ENCODE results near the gene ATP2B2.

Gene ATP2B2

DNA sequence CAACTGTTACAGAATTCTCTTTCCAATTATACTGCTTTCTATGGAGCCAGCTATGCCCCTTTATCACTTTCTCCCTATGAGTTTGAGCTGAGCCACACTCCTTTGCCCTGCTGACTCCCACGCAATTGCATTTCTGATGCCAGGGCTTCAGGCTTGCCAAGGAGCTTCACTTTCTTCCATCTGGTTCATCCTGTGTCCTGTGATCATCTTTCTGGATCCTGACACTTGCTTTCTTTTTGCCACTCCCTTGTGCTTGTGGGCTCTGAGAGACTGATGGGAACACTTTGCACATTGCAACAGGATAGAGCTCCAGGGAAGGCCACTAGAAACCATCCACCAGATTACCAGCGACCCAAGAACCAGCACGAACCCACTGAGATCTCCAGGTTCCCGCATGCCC is 107.5 kb downstream of the ATP2B2 start:
- no peak for DNase-seq (ENCODE audit: low read depth)
- TF ChIP-seq, protein P1, sequence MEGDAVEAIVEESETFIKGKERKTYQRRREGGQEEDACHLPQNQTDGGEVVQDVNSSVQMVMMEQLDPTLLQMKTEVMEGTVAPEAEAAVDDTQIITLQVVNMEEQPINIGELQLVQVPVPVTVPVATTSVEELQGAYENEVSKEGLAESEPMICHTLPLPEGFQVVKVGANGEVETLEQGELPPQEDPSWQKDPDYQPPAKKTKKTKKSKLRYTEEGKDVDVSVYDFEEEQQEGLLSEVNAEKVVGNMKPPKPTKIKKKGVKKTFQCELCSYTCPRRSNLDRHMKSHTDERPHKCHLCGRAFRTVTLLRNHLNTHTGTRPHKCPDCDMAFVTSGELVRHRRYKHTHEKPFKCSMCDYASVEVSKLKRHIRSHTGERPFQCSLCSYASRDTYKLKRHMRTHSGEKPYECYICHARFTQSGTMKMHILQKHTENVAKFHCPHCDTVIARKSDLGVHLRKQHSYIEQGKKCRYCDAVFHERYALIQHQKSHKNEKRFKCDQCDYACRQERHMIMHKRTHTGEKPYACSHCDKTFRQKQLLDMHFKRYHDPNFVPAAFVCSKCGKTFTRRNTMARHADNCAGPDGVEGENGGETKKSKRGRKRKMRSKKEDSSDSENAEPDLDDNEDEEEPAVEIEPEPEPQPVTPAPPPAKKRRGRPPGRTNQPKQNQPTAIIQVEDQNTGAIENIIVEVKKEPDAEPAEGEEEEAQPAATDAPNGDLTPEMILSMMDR (IDR thresholded peaks at IDR 0.05; ENCODE audit: low read depth, low read length, missing control alignments), result no peak
- H3K4me3 ChIP-seq (ENCODE audit: low read depth, low read length), result no peak overlapping the region
- in situ Hi-C loops (cut with HindIII; ENCODE audit: low sequenced_read_pairs), result no loop called here

DNA sequence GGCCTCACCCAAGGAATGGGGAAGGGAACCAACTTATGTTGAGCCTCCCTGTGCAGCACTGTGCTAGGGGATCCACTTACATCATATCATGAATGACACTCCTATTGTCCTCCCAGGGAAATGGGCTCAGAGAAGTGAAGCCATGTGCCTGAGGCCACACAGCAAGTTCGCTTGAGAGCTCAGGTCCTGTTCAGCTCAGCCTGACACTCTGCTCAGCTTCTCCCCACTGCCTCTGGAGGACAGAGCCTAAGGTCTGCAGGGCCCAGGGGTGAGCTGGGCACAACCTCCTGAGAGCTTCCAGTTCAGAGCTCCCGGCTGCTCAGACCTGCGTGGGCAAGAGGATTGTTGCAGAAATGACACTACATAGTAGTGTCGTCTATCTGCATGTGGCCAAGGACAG is 108.5 kb downstream of the ATP2B2 start:
- no peak for DNase-seq (ENCODE audit: low read depth)
- no peak overlapping the region for H3K4me3 ChIP-seq (ENCODE audit: low read depth, low read length)
- in situ Hi-C loops (cut with HindIII; ENCODE audit: low sequenced_read_pairs), result no loop called here
- TF ChIP-seq, protein P1 (IDR thresholded peaks at IDR 0.05; ENCODE audit: low read depth, low read length, missing control alignments), result no peak

DNA sequence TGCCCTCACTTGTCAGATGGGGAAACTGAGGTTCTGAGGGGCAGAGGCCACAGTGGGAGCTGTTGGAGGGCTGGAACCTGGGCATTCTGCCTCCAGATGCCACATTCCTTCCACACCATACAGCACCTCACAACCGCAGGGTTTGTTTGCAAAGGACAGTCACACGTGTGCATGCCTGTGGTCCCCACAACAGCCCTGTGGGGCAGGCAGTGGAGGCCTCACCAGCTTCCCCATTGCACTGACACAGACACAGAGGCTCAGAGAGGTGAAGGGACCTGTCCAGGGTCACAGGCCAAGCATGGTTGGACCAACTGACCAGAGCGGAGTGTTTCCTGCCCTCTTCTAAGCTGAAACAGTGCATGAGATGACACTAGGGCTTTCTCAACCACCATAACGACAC is 109.3 kb downstream of the ATP2B2 start:
- TF ChIP-seq, protein P1 (IDR thresholded peaks at IDR 0.05; ENCODE audit: low read depth, low read length, missing control alignments), result no peak
- H3K4me3 ChIP-seq (ENCODE audit: low read depth, low read length), result no peak overlapping the region
- no peak for DNase-seq (ENCODE audit: low read depth)
- in situ Hi-C loops (cut with HindIII; ENCODE audit: low sequenced_read_pairs), result no loop called here

DNA sequence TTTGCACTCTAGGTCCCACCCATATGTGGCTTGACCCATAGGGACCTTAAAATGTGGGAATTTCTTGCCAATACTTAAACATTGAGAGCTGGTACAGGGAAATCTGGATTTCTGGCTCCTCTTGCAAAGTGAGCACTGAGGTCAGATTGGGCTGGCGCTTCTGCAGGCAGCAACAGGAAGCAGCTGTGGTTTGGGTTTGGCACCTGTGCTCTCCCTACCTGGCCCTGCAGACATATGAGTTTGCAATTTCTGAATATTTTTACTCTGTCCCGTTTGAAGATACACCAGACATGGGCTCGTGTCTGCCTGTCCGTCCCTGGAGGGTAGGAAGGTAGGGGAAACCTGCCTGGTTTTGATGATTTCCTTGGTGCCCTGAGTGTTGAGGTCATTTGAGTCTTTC is 109.7 kb downstream of the ATP2B2 start:
- in situ Hi-C loops (cut with HindIII; ENCODE audit: low sequenced_read_pairs), result no loop called here
- DNase-seq (ENCODE audit: low read depth), result no peak

DNA sequence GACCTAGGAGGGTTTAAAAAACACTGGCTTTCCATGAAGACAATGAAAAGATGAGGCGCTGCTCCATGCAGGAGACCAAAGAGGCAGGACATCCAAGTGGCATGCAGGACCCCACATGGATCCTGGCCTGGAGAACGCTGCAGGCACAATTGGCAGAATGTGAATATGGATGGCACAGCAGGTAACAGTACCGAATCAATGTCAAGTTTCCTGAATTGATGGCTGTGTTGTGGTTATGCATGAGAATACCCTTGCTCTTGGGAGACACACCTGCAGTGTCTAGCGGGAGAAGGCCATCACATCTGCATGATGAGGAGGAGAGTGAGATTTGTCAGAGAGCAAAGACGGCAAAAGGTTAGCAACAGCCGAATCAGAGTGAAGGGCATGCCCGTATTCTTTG is 110.2 kb downstream of the ATP2B2 start:
- in situ Hi-C loops (cut with HindIII; ENCODE audit: low sequenced_read_pairs), result no loop called here
- no peak for DNase-seq (ENCODE audit: low read depth)
- TF ChIP-seq, protein P1 (IDR thresholded peaks at IDR 0.05; ENCODE audit: low read depth, low read length, missing control alignments), result no peak
- no peak overlapping the region for H3K4me3 ChIP-seq (ENCODE audit: low read depth, low read length)

More for the DNA sequence above, 109.7 kb downstream of the ATP2B2 start:
- no peak overlapping the region for H3K4me3 ChIP-seq (ENCODE audit: low read depth, low read length)
- TF ChIP-seq, protein P1 (IDR thresholded peaks at IDR 0.05; ENCODE audit: low read depth, low read length, missing control alignments), result no peak

DNA sequence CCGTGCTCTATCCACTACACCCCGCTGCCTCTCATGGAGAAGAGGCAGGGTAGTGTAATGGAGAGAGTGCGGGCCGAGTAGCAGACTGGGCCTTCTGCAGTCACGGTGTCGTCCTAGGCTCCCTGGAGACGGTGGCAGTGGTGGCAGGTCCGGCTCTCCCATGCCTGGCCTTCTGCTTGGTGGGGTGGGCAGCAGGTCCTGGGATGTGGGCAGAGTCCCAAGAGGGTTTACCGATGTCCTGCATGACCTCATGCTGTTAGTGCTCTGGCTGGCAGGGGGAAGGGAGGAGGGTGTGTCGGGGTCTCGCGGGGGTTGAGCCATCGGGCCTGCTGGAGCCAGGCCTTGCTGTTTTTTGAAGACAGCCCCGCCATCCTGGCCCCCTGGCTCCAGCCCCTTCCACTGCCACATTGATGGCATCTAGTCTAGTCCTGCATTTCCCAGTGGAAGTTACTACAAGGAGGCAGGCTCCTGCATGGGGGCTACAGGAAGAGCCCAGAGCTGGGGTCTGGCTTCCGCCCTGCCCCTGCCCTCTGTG is 110.8 kb downstream of the ATP2B2 start:
- no peak for DNase-seq (ENCODE audit: low read depth)
- in situ Hi-C loops (cut with HindIII; ENCODE audit: low sequenced_read_pairs), result no loop called here
- TF ChIP-seq, protein P1 (IDR thresholded peaks at IDR 0.05; ENCODE audit: low read depth, low read length, missing control alignments), result no peak
- H3K4me3 ChIP-seq (ENCODE audit: low read depth, low read length), result no peak overlapping the region

DNA sequence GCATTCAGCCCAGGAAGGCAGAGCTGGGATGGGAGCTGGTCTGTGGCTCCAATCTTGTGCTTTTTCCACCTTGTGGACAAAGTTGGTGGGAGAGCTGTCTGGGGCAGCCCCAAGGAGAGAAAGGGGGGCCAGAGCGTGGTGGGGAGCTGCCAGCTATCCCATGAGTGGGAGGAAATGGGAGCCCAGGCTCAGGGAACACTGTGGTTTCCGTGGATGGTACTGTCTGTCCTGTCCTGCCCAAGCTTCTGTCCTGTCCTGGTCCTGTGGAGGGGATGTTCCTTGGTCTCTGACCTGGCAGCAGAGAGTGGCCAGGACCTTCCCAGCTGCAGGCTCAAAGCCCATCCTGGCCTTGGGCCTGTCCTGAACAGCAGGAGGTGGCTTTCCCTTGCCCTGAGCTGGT is 111.9 kb downstream of the ATP2B2 start:
- H3K4me3 ChIP-seq (ENCODE audit: low read depth, low read length), result no peak overlapping the region
- TF ChIP-seq, protein P1 (IDR thresholded peaks at IDR 0.05; ENCODE audit: low read depth, low read length, missing control alignments), result no peak
- in situ Hi-C loops (cut with HindIII; ENCODE audit: low sequenced_read_pairs), result no loop called here
- no peak for DNase-seq (ENCODE audit: low read depth)
